HepG2 (cell line): Measurements from ENCODE around the gene DAD1. TPM values are rescaled to one million over a fixed set of nuclear protein-coding genes. Genes with fewer than 3 reads are reported as not detected.
A peak's percentile ranks its signal among the peaks of the same experiment; 100 is the strongest.

Source experiments
- ATF1 ChIP-seq: IDR thresholded peaks from 2 replicates; pipeline ENCODE4 v1.6.1; 2016; ENCODE audit warnings: mild to moderate bottlenecking, control low read depth
- FOXP4 ChIP-seq: sonication (generic); formaldehyde crosslinking; IDR thresholded peaks from 2 replicates; pipeline ENCODE4 v1.4.0; 2020; ENCODE audit warnings: missing genetic modification reagents
- HNF4G ChIP-seq, 2 experiments: sonication (generic) in 1 of 2; formaldehyde crosslinking in 1 of 2; IDR thresholded peaks; 2 replicates each; pipeline versions ENCODE4 v1.4.0 to v1.6.1; 2011 to 2020; ENCODE audit warnings: borderline replicate concordance in 2 of 2, low read depth in 2 of 2, mild to moderate bottlenecking in 2 of 2, low read length in 1 of 2, missing genetic modification reagents in 1 of 2, moderate library complexity in 1 of 2
- IRF9 ChIP-seq: sonication (generic); formaldehyde crosslinking; IDR thresholded peaks from 2 replicates; pipeline ENCODE4 v1.8.0; 2022; ENCODE audit warnings: missing genetic modification reagents, mild to moderate bottlenecking, borderline replicate concordance
- KDM6A ChIP-seq: IDR thresholded peaks from 2 replicates; pipeline ENCODE4 v1.6.1; 2016; ENCODE audit warnings: low read depth
- MAFG ChIP-seq: sonication (generic); formaldehyde crosslinking; IDR thresholded peaks from 2 replicates; pipeline ENCODE4 v1.5.1; 2020; ENCODE audit warnings: mild to moderate bottlenecking, missing genetic modification reagents
- RARA ChIP-seq: IDR thresholded peaks from 2 replicates; pipeline ENCODE4 v1.6.1; 2016; ENCODE audit warnings: missing genetic modification reagents, missing compliant biosample characterization
- REPIN1 ChIP-seq: sonication (generic); formaldehyde crosslinking; IDR thresholded peaks from 2 replicates; pipeline ENCODE4 v1.8.0; 2022; ENCODE audit warnings: missing genetic modification reagents, low read depth, mild to moderate bottlenecking, borderline replicate concordance
- SMC3 ChIP-seq: IDR thresholded peaks from 2 replicates; pipeline ENCODE4 v1.6.1; 2011; ENCODE audit warnings: low read length, improper control_type of control experiment
- TFE3 ChIP-seq: IDR thresholded peaks from 2 replicates; pipeline ENCODE4 v1.6.1; 2016
- TMF1 ChIP-seq: sonication (generic); formaldehyde crosslinking; IDR thresholded peaks from 2 replicates; pipeline ENCODE4 v1.8.1; 2022; ENCODE audit warnings: low read depth, missing genetic modification reagents
- ZMAT3 ChIP-seq: sonication (generic); formaldehyde crosslinking; conservative IDR thresholded peaks from 2 replicates; pipeline ENCODE4 v1.7.0; 2021; ENCODE audit warnings: missing genetic modification reagents
- ZNF232 ChIP-seq: sonication (generic); formaldehyde crosslinking; IDR thresholded peaks from 2 replicates; pipeline ENCODE4 v1.4.0; 2020; ENCODE audit warnings: missing genetic modification reagents, borderline replicate concordance
- ZNF720 ChIP-seq: sonication (generic); formaldehyde crosslinking; IDR thresholded peaks from 2 replicates; pipeline ENCODE4 v1.4.0; 2020; ENCODE audit warnings: missing genetic modification reagents
- polyA plus RNA-seq, 8 experiments: library from polyadenylated mRNA; depleted of rRNA in 3 of 8; stranded (reverse) in 7 of 8; unstranded in 1 of 8; fragments of >200 nt; fragmentation: Illumina TruSeq in 4 of 8; extraction: Trizol in 4 of 8; gene quantifications; 2 replicates each; pipeline versions ENCODE4 v1.2.1 to v1.2.3, GENCODE V29; 2011 to 2016; ENCODE audit warnings: low read depth in 4 of 8, missing spikeins in 1 of 8, mixed read lengths in 1 of 8; ENCODE audit not compliant: insufficient read depth in 1 of 8
- total RNA-seq, 5 experiments: library from RNA; depleted of rRNA; stranded (reverse); fragments of >200 nt; fragmentation: Illumina TruSeq; extraction: Trizol; gene quantifications; 2 replicates each; pipeline ENCODE4 v1.2.3, GENCODE V29; 2016; ENCODE audit warnings: low read depth in 1 of 5
- TF ChIP-seq, protein P1 (sequence below): sonication (generic); formaldehyde crosslinking; IDR thresholded peaks from one replicate; pipeline ENCODE4 v1.5.1; 2020; ENCODE audit warnings: mild to moderate bottlenecking, missing genetic modification reagents; ENCODE audit errors: not compliant biosample characterization

DAD1 gene
- total and polyA plus RNA-seq, 2 of the 13 experiments (the other 11 are each of a cell fraction or from before 2014, with no cell fraction given), result 558 to 626 TPM

DNA sequence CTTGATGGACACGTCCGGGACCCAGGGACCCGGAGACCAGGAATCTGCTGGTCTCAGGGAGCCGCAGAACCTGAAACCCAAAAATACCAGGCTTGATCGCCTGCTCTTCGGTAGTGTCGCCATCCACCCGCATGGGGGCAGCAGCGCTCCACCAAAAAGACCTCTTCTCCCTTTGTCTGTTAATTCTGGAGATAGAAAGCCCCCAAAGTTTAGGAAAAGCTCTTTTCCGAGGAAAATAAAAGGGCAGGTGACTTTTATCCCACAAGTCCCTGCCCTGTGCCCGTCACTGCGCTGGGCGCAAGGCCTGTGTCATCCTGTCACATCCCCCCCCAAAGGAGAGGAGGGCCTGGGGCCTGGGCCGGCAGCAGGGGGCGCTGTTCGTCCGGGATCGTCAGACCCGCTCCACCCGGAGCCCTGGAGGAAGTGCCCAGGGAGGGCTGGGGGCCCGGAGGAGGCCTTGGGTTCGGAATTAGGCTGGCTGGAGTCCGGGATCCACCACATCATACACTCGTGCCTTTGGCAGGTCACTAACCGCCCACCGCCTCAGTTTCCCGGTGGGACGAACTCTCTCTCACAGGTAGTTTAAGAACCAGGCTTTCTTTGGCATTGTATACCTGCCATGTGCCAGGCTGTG is 31.9 kb downstream of the DAD1 start (continued):
- TF ChIP-seq ZNF232 (CRISPR knock-in tag), result peak; percentile 82; the same call in 1 of the 2 replicates
- peak; percentile 46 for TF ChIP-seq TFE3 (CRISPR knock-in tag)
- TF ChIP-seq TMF1 (CRISPR knock-in tag), result no peak
- TF ChIP-seq KDM6A (CRISPR knock-in tag), result no peak
- 0 out of 2 replicates have a peak, but pooled peaks have one; percentile 19 for TF ChIP-seq RARA (CRISPR knock-in tag)
- TF ChIP-seq ATF1, result no peak
- TF ChIP-seq REPIN1 (CRISPR knock-in tag), result peak; percentile 72; the same call in 1 of the 2 replicates
- TF ChIP-seq FOXP4 (CRISPR knock-in tag), result peak; percentile 65
- TF ChIP-seq HNF4G (IDR thresholded peaks at IDR 0.05; ENCODE audit: borderline replicate concordance, low read depth, low read length), result no peak
- peak; percentile 66; the same call in 1 of the 2 replicates for TF ChIP-seq HNF4G (CRISPR knock-in tag; IDR thresholded peaks at IDR 0.05; ENCODE audit: borderline replicate concordance, low read depth)
- TF ChIP-seq, protein P1, sequence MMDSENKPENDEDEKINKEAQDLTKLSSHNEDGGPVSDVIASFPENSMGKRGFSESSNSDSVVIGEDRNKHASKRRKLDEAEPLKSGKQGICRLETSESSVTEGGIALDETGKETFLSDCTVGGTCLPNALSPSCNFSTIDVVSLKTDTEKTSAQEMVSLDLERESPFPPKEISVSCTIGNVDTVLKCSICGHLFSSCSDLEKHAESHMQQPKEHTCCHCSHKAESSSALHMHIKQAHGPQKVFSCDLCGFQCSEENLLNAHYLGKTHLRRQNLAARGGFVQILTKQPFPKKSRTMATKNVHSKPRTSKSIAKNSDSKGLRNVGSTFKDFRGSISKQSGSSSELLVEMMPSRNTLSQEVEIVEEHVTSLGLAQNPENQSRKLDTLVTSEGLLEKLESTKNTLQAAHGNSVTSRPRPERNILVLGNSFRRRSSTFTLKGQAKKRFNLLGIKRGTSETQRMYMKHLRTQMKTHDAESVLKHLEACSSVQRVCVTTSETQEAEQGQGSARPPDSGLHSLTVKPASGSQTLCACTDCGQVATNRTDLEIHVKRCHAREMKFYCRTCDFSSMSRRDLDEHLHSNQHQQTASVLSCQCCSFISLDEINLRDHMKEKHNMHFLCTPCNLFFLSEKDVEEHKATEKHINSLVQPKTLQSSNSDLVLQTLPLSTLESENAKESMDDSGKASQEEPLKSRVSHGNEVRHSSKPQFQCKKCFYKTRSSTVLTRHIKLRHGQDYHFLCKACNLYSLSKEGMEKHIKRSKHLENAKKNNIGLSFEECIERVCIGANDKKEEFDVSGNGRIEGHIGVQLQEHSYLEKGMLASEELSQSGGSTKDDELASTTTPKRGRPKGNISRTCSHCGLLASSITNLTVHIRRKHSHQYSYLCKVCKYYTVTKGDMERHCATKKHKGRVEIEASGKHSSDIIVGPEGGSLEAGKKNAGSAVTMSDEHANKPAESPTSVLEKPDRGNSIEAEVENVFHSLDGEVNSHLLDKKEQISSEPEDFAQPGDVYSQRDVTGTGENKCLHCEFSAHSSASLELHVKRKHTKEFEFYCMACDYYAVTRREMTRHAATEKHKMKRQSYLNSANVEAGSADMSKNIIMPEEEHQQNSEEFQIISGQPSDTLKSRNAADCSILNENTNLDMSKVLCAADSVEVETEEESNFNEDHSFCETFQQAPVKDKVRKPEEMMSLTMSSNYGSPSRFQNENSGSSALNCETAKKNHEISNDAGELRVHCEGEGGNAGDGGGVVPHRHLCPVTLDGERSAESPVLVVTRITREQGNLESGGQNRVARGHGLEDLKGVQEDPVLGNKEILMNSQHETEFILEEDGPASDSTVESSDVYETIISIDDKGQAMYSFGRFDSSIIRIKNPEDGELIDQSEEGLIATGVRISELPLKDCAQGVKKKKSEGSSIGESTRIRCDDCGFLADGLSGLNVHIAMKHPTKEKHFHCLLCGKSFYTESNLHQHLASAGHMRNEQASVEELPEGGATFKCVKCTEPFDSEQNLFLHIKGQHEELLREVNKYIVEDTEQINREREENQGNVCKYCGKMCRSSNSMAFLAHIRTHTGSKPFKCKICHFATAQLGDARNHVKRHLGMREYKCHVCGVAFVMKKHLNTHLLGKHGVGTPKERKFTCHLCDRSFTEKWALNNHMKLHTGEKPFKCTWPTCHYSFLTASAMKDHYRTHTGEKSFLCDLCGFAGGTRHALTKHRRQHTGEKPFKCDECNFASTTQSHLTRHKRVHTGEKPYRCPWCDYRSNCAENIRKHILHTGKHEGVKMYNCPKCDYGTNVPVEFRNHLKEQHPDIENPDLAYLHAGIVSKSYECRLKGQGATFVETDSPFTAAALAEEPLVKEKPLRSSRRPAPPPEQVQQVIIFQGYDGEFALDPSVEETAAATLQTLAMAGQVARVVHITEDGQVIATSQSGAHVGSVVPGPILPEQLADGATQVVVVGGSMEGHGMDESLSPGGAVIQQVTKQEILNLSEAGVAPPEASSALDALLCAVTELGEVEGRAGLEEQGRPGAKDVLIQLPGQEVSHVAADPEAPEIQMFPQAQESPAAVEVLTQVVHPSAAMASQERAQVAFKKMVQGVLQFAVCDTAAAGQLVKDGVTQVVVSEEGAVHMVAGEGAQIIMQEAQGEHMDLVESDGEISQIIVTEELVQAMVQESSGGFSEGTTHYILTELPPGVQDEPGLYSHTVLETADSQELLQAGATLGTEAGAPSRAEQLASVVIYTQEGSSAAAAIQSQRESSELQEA (CRISPR knock-in tag), result no peak
- TF ChIP-seq SMC3, result peak; percentile 92
- peak; percentile 31; the same call in 1 of the 2 replicates for TF ChIP-seq IRF9 (CRISPR knock-in tag)
- no peak for TF ChIP-seq MAFG
- no peak for TF ChIP-seq ZNF720 (CRISPR knock-in tag)
- TF ChIP-seq ZMAT3 (CRISPR knock-in tag), result 0 out of 2 replicates have a peak, but pooled peaks have one; percentile 58
